ENCODE results near the gene DENND5B.

DNA sequence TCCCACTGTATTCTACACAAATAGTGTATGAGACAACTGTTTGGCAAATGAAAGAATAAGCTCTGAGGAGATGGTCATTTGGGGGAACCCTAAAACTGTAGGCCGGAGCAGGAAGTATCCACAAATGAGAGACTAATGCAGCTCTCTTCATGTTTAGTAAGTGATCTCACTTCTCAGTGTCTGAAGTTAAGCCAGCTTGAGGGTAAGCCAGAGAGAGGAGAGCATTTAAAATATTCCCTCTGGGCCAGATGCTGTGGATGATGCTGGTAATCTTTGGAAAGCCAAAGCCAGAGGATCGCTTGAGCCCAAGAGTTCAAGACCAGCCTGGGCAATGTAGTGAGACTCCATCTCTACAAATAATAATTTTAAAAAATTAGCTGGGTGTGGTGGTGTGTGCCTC lies 134.4 kb downstream of the DENND5B start:
- TF ChIP-seq FOXM1 (IDR thresholded peaks at IDR 0.05; ENCODE audit: borderline replicate concordance) (no peak), TARDBP (IDR thresholded peaks at IDR 0.05) (no peak), BHLHE40 (IDR thresholded peaks at IDR 0.05; ENCODE audit: borderline replicate concordance) (no peak), SP1 (IDR thresholded peaks at IDR 0.05) (no peak), FOXK2 (IDR thresholded peaks at IDR 0.05) (no peak), ZNF384 (IDR thresholded peaks at IDR 0.05) (no peak), LEF1 (IDR thresholded peaks at IDR 0.05; ENCODE audit: borderline replicate concordance) (no peak), SUZ12 (IDR thresholded peaks at IDR 0.05) (no peak)

All from HEK293T (cell line).